AG08396 (cell line): ENCODE measurements around the gene ZKSCAN4.

Experiments used
- DNase-seq: peaks from one replicate; pipeline ENCODE4 v3.0.0; 2012; ENCODE audit warnings: low spot score, mixed read lengths

The ZKSCAN4 gene

DNA sequence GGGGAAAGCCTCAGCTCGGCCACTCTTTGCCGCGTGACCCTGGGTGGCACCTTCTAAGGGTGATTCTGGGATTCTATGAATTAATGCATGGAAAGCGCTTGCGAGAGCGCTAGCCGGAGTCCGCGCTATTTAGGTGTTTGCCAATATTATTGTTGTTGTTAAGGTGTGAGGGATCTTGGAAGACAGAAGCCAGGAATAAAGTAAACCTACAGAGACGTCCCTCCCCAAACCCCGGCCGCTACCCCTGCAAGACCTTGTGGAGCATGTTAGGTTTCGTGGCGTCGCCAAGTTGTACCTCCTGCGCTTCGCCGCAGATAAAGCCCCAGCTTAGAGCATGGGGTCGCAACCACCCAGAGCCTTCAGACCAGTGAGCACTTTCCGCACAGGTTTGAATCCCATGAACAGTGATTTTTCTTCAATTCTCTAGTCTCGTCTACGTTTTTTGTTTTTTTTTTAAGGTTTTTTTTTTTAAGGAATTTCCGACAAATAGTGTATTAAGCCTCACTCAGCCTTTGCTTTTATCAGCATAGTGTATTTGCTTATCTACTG, 43.9 kb downstream of the ZKSCAN4 start:
- no peak for DNase-seq

DNA sequence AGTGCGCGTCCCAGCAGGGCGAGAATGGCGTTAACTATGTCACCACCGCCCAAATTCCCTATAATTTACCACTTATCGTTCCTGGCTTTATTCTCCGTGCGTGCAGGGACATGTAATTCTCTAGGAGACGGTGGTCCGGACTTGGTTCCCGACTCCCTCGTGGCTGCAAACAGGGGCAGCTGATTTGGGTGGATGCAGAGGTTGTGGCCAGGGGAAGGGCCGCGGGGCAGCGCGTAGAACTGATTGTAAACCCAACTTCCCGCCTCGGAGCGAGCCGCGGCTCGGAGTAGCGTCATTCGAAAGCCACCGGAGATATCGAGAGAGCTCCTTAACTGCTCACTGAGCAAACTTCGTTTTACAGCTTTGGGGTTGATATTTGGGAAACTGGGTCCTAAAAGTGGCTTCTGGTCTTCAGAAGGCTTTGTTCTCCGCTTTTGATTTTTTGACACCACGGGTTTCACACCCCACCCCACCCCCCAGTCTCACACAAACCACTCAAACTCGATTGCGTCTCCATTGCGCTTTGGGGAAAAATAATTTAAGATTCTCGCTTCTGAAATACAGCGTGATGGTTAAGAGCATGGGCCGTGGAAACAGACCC, 44.5 kb downstream of the ZKSCAN4 start:
- DNase-seq: peak; percentile 50

DNA sequence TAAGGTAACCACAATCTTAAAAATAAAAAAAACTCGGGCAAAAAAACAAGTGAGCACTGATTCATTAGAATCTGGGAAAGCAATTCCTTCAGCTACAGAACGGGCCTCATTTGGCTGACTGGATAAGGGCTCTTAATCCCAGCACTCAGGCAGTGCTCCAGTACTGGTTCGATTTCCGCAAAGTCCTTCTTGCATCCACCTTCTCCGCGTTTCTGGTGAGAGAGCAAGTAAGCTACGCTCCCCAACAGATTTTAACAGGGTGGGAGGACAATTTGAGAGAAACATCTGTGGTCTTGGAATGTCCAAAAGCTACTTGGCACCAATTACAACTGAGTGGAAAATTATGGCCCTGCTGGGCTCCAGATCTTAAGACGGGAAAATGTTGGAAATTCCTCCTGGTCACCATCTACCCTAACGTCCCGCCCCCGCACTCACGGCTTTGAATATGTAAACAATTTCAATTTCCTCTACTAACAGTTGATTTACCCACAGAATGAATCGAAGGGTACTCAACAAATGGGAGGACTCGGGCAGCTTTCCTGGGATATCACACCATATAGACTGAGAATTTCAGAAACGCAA, 45.0 kb downstream of the ZKSCAN4 start:
- DNase-seq: no peak

DNA sequence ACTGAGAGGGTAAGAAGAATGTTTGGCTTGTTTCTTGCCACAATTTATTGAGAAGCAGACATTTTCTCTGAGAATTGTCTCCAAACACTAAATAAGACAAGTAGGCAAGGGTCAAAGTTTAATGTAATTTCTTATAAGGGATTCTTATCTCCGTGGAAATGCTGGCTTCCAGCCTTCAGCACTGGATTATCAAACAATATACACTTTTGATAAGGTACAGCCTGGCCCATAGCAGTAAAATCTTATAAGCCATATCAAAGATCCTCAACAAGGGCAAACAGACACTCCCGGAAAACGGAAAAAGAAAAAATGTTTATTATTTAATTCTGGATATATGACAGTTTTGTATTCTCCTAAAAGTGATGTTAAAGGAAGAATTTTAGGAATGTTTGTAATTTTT, 45.5 kb downstream of the ZKSCAN4 start:
- DNase-seq: no peak

DNA sequence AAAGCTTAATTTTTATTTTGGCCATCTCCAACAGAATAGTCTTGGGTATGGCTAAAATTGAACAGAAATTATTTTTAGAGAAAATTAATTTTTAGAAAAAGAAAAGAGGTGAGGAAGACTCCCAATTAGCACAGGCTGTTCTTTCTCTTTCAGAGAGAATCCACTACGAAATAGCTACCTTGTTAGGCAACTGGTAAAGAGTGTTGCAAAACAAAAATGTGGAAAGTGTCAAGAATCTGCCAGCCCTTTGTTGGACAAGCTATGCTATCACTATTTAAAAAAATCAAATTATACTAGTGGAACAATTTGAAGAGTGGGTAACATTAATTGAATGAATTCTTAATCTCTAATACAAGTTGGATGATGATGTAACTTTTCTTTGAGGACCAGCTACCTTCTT, 46.2 kb downstream of the ZKSCAN4 start:
- no peak for DNase-seq

DNA sequence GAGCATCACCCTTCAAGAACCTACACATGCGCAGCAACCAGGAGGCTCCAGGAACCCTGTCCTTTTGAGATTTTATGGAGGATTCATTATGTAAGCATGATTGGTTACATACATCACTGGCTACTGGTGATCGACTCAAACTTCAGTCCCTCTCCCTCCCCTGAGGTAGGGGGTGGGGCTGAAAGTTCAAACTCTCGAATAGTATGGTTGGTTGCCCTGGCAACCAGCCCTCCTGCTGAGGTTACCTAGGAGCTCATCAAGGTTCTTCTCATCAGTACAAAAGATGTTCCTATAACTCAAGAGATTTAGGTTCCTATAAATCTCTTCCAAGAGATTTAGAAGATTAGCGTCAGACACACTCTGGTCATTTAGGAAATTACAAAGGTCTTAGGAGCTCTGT, 48.9 kb downstream of the ZKSCAN4 start:
- DNase-seq: no peak

DNA sequence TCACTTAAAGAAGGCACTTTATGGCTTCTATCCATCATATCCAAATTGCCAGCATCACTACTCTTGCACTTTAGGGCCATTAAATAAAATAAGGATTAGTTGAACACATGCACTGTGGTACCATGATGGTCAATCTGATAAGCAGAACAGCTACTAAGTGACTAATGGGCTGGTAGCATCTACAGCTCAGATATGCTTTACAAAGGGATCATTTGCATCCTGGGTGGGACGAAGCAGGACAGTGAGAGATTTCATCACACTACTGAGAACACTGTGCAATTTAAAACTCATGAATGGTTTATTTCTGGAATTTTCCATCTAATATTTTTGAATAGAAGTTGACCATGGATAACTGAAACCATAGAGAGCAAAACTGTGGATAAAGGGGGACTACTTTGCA, 52.0 kb downstream of the ZKSCAN4 start:
- no peak for DNase-seq
